Kidney glomerular epithelial cell (primary cell): ENCODE measurements around the gene AOAH.

Experiments
- DNase-seq: peaks from one replicate; lab custom pipeline; 2025; lab: John Stamatoyannopoulos, UW

Gene AOAH

DNA sequence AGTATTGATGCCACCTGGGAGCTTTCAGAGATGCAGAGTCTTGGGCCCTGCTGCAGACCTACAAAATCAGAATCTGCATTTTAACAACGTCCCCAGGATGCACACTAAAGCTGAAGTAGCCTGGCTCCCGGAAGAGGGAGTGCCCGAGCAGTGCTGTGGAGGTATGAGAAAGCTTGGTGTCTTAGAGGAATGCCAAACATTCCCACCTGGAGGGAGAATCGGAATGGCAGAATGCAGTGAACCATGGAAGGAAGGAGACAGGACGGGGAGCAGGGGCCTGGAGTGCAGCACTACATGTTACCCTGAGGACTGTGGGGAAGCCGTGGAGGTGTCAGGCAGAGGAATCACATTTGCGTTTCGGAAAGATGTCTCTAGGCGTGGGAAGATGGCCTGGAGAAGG lies 90.9 kb downstream of the AOAH start:
- peak; percentile 67 for DNase-seq

DNA sequence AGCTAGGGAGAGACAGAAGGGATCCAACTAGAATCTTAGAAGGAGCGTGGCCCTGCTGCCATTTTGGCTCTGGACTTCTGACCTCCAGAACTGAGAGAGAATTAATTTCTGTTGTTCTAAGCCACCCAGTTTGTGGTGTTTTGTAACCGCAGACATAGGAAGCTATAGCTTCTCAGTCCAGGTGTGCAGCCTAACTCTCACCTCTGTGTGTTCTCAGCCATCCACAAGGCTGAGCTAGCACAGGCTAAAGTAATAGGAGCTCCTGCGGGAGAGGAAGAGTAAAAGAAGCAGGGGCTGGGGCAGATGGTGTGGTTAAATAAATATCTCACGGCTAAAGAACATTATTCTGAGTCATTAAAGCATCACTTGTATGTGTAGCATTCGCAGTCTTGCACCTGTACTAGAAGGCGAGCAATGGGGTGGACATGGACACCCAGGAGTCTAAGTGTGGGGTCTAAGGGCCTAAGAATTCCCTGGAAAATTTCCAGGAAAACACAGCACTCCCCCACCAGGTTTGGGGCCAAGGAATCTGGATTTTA lies 94.1 kb downstream of the AOAH start:
- DNase-seq, result peak; percentile 8

DNA sequence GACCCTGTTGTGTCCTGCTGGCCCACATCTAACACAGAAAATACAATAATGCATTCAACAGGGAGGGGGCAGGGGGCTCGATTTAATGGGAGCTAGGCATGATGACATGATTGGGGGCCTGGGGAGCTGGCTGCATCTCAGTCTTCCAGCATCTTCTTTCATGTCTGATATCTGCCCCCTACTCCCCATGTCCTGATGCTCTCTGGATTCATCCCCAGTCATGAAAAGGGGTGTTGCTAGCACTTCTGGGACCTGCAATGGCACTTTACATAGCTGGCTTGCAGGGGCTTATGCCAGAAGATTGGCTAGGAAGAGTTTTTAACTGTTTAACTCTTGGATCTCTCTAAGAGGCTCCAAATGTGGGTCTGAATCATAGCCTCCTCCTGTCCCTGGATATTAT lies 94.9 kb downstream of the AOAH start:
- no peak for DNase-seq

DNA sequence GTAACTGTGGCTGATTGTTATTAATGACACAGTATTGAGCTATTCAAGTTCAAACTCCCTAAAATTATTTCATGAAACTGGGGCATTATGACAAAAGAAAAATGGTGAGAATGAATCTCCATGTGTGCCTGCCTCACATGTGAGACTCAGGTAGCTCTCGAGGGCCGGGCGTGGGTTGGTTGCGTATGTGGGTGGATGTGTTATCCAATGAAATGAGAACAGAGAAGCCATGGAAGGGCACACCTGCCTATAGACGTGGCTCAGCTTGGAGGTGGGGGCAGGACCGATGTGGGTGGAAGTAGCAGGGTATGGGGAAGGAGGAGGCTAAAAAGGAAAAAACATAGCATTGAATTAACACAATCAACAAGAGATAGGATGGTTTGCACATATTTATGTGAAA lies 96.5 kb downstream of the AOAH start:
- DNase-seq, result no peak

DNA sequence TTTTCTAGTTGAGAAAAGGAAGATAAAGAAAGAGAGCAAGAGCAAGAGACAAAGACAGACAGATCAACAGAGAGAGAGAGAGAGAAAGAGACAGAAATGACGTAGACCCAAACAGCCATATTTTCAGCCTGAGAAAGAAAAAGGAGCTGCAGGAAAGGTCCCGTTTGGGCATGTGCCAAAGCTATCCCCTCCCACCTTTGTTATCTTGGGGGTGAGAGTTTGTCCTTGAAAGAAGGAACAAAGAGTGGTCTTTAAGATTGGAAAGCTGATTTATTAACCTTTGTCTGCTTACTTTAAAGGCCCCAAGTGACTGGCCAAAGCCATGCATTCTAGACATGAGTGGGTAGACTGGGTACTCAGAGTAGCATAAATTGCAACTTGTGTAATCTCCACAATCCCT lies 98.2 kb downstream of the AOAH start:
- no peak for DNase-seq

DNA sequence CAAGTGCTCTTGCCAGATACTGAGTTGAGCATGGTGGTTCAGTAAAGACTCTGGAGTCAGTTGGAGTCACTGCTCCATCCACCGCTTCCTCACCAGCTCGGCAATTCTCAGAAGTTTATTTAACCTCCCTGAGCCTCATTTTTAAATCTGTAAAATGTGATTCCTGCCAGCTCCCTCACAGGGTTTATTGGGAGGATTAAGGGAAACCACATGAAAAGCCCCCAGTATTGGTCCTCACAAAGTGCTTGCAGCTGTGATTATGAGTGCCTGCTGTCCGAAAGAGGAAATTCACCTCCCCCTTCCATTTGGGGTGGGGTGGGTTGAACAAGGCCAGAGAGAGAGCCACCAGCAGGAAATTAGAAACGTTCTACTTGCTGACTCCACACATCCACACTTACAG lies 99.0 kb downstream of the AOAH start:
- DNase-seq, result no peak

DNA sequence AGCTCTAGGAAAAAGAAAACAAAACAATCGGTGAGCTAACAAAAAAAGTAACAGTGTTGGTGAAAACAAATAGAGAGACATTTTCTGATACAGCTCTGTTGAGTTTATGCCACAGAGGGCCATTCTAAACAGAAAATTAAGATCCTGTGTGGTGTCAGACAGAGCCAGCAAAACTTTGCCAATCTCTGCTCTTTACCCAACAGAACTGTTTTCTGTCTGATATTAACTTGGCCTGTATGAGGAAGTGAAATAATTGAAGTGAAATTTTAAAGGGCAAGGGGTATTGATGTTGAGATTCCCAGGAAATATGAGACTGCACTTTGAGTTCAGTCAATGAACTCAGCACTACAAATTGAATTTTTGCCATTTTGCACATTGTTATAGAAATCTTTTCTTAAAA lies 101.0 kb downstream of the AOAH start:
- DNase-seq, result no peak

DNA sequence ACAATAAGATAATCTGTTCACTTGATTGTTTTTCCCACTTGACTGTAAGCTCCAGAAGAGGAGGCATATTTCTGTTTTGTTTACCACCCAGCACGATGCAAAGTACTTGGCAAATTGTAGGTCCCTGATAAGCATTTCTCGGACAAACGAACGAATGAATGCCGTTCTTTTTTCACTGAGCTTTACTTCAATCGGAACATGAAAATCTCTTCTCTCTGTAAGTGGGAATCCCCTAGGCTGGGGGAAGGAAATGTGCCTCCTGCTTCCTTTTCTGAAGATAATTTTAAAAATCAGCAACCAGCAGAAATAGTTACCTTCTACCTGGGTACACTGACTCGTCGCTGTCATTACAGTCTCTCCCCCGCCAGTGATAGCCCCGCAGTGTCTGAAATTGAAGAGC lies 102.9 kb downstream of the AOAH start:
- DNase-seq, result no peak

DNA sequence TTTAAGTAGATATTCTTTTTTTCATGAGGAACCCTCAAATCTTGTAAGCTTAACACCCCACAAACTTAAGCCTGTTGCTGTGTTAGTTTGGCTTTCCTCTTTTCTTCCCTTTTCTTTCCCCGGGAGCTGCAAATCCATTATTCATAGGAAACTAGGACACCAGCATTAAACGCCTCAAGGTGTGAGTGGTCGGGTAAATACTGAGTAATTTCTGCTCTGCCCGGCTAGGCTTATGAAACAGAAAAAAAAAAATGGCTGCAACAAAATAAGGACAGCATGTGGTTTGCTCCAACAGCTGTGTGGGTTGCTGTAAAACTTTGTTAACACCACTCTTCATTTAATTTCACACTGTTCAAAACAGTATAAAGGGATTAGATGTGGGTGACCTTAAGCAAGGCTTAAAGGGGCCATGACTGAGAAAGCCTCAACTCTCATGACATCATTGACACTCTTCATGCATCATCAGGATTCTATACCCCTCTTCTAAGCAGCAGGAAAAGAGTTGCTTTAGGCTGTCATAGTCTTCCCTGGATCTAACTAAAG lies 104.1 kb downstream of the AOAH start:
- no peak for DNase-seq

DNA sequence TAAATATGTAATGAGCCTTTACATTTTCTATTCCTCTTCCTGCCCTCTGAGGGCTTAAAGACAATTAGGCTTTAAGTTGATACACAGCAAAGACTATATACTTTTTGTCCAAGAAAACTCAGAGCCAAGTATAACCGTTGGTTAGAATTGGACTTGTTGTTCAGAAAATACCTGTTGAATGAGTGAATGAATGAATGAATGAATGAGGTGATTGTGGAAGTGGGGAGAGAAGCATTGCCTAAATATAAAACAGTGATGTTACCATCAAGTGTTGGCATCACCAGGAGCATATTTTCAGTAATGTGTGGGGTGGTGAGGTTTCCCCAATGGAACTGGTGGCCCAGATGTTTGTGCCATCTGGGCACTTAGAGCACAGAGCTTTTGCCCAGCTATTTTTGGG lies 106.9 kb downstream of the AOAH start:
- no peak for DNase-seq

DNA sequence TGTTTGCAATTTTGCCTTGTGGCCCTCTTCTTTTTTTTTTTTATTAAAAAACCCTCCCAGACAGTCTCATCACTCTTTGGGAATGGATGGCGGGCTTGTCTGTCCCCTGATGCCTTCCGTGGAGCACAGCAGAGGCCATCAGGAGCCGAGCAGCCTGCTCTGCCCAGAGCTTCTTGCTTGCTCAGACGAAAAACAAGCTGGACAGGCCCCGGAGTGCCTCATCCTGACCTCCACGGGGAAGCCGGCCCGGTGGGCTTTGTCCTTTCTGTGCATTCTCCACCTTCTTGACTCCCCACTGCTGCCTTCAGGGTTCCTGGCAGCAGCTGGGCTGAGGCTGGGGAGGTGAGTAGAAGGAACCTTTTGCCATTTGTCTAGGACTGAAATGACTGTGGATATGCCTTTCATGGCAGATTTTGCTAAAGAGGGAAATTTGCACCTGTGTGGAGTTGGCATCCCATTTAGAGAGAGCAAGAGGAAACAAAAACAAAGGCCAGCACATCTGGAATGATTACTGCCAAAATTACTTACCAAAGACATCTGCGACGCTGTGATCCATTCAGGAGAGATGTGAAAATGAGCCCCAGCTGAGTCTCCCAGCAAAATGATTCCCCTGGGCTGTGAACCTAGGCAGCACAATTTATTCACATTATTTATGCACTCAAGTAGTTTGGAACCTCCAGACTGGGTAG lies 108.3 kb downstream of the AOAH start:
- DNase-seq, result no peak

DNA sequence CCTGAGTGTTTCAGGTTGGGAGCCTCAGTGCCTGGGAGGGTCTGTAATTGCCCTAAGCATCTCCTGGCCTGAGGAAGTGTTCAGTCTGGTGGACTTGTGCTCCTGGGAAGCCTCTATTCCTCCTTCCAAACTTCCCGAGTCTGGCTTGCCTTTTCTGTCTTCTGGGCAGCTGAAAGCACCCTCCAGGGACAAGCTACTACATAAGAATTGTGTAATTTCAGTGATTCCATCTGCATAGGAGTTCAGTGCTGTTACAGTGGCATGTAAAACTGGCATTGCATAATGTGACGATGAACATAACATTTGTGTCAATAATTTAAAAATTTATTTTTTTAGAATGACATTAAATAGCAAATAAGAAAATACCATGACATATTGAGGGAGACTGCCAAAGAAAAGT lies 109.3 kb downstream of the AOAH start:
- DNase-seq, result no peak

DNA sequence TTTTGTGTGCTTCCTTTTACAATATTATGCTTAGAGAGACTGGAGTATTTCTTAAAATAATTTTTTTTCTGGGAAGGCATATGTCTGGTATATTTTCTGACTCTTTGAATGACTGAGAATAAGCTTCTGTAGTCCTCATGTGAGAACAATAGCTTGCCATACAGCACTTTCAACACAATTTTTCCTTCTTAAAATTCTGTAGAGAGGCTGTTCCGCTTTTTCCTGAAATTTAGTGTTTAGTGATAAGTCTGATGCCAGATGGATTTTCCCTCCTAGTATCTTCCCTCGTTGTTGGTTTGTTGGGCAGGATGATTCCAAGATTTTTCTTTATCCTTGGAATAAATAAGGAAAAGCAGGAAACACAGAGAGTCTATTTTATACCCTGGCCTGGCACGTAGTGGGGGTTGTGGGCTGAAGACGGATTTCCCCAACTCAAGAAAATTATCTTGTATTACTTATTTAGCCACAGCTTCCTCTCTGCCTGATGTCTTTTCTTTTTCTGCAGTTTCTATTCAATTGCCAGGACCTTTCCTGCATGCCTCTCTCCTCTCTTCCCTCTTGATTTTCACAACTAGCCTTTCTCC lies 111.2 kb downstream of the AOAH start:
- no peak for DNase-seq

DNA sequence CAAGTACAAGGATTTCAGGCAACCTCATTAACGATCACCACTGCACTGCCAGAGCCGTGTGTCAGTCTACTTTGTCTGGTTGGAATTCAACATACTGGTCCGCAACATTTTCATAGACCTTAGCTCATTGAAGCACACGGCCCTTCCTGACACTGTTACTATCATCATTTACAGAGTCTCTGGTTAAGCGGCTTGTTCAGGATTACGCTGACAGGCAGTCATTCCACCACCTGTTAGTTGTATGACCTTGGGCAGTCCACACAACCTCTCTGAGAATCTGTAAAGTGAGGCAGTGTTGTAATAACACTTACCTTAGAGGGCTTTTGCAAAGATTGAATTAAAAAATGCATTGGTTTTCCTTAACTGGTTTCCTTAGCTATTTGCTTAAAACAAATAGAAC lies 112.6 kb downstream of the AOAH start:
- DNase-seq, result no peak

DNA sequence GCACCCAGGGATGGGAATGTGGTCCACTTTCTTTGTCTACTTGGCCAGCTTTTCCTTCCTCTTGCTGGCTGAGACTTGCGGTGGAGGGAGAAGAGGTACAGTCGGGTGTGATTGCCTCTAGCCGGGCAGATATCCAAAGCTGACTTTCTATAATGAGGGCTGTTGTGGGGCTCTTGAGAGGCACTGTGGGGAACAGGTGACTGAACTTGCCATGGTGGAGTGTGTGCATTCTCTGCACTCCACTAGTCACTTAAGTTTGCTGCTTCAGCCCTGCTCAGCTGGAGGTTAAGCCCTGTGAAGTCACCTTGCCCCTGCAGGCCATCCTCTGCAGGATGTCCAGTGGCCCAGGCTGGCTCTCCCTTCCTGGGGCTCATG lies 116.6 kb downstream of the AOAH start:
- DNase-seq, result no peak

DNA sequence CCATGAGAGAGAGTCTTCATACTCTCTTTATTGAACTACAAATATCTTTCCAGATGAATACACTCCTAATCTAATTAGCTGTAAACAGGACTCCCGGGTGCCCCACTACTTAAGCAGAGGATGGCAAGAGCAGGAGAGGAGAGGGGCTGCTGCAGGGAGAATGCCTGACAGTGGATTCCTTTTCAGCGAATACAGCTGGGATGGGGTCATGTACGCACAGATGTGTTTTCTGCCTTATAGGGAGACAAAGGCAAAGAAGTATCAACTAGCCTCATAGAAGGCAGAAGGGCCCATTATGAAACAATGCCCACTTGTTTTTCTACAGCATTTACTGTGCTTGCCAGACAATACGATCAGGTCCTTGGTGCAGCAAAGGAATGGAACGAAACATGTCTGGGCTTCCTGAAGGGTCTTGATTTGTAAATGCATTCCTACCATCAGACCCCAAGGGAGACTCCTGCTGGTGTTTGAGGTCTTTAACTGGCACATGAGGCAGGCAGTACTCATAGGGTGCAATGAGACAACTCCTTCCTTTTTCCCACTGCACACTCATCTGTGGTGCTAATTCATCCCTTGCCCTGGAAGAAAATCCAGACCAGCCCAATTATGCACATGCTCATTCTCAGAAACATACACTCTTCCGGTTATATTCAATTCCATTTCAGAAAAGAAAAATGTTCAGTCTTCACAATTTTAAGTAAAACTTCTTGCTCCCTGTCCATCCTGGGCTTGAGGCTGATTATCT lies 117.1 kb downstream of the AOAH start:
- DNase-seq, result no peak

DNA sequence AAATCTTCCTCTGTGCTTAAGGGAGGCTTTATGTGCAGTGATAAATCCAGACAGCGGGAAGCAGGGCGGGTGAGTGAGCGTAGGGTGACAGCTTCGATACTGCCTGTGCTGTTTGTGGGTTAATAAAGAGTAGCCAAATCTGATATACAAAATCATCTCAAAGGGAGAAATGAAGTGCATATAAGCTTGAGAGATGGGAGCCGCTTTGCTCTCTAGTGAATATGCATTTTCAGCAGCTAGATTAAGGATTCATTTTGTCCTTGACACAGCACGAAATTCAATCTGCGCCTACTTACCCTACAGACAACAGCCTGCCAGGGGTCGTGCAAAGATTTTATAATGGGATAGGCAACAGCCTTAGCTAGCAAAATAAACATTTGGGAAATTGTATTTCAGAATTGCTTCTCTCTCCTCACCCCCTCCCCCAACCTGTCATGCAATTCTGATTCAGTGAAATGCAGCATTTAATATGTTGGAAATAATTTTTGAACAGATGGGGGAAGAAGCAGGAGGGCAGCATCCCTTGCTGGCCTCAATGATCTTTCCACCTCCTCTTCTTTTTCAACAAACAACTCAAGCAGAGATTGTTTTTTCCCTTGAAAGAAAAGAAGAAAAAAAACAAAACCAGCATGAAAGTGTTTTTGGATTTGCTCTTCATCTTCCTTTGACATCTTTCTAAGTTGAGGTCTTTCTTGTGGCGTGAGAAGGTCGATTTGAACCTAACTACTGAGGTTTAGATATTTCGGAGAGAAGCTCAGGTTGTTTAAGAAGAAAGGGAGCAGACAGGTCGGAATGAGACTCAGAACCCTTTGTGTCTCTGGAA lies 117.9 kb downstream of the AOAH start:
- no peak for DNase-seq

DNA sequence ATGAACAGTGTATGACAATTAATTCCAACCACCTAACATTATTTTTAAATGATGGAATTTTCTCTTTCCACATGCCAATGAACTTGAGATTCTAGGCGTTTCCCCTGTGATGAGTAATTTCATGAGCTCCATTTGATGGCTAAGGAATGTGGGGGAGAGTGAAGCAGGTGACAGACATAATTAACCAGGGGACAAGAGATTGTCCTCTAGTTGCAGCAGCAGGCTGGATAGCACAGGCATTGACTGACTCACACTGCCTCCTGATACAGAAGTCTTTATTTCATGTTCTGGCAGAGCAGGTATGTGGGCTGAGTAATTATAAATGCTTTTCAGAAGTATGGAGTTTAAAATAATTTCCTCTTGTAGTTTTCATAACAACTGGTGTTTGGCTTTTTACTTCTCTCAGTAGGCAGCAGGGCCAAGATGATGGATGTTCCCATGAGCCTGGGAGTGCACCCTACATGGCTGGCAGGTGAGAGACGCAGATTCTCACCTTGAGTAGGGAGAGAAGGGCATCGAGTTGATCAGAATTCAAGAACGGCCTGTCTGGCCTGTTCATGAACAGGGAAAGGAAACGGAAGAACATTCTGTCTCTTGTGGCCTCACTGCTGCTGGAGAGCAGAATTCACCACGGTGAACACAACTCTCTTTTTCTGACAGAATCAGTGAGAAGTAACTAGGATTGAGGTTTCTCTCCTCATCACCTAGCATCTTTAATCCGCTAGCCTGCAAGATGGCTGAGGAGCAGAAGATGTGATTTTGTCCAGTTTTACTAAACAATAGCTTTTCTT lies 118.8 kb downstream of the AOAH start:
- DNase-seq, result peak; percentile 81

DNA sequence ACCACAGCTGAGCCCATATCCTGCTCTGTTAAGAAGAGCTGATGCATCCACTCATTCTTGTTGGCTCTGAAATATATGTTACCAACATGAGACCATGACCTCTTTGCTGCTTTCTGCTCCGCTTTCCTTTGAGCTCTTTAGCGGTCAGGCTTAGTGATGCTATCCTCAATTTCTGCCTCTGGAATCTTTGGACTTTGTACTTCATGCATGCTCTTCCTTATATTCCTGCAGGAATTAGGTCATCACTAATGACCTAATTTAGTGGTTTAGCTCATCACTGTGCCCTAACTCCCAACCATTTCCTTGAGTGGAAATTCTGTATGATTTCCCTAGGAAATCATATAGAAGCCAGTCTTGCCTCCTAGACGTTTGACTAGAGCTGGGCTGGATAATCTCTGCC lies 119.5 kb downstream of the AOAH start:
- DNase-seq, result peak; percentile 81

DNA sequence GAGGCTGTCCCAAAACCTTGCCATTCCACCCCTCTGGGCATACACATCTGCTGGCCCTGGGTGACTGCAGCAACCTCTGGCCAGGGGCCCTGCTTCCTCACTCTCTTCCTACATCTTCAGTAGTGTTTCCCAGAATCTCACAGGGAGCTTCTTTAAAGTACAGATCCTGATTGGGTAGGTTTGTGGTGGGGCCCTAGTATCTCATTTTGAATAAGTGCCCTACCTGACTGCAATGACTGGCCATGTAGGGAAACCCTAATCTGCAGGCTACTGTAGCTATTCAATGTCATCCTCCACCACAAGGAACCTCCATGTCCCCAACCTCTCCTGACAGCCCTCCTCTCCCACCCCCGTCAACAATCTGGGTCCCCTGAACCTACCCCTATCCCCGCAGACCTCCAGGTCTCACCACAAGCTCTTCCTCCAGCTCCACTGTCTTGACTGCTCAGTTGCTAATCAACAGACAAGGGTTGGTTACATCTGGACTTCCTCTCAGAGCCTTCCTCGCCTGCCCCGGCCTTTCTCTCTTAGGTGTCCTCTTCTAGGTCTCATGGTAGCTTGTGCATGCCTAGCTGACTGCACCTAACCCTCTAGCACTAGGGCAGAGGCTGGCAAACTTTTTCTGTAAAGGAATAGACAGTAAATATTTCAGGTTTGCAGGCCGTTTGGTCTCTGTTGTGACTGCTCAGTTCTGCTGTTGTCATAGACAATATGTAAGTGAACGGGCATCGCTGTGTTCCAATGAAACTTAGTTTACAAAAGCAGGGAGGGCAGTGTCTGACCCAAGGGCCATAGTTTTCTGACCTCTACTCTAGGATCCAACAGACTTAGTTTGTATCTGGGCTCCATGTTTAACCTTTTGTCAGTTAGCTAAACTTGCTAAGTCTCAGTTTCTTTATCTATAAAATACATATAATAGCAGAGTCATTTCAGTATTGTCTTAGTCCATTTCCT lies 121.1 kb downstream of the AOAH start:
- DNase-seq, result no peak
